ENCODE measurements around the gene AFF1. TPM values are rescaled to one million over a fixed set of nuclear protein-coding genes. Genes with fewer than 3 reads are reported as not detected.

Gene AFF1
- total and polyA plus RNA-seq, 2 of the 4 experiments (the other 2 are of a cell fraction): 7.0 to 9.6 TPM

DNA sequence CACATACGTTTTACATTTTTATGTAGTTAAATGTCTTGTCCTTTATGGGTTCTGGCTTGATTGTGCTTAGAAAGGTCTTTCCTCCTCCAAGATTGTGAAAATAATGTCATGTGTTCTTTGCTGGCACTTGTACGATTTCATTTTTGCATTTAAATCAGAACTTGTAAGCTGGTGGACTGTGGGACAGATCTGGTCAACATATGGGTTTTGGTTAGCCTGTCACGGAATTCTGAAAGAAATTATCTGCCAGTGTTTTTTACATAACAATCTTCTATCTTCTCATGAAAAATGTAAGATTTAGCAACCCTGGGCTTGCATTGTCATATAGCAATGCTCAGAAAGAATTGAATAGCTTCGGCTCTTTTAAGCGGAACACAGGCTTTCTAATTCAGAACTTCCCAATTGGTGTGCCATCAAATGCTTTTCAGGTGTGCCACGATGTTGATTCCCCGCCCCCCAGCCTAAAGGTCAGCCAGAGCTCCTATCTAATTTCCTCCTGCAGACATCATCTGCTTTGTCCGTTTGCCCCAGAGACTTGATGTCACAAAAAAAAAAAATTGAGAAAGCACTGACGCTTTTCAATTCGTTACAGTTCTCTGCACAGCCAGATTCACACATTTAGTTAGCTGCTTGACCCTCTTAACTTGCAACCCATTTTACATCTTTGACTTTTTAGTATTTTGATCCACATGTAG is 16.2 kb downstream of the AFF1 start:
- Histone ChIP-seq H3K4me2 (ENCODE audit: low read depth, low read length) (no peak overlapping the region), H3K27me3 (ENCODE audit: control insufficient read depth, insufficient read depth, low read length) (no peaks in the 10 kb centered on the region), H2AK5ac (ENCODE audit: low read depth, low read length) (no peak overlapping the region), H3K9me1 (ENCODE audit: insufficient read depth, low read length) (no peaks in the 10 kb centered on the region; the same call in 1 of the 2 replicates), H2BK120ac (ENCODE audit: low read depth, low read length) (no peak overlapping the region), H3K4me3 (ENCODE audit: insufficient read depth, low read depth, low read length) (no peak overlapping the region), H2BK5ac (ENCODE audit: low read depth, low read length, poor library complexity, severe bottlenecking) (no peak overlapping the region), H3K36me3 (ENCODE audit: control insufficient read depth, insufficient read depth, low read length) (peaks cover 4% of the 10 kb centered on the region; the same call in 1 of the 2 replicates), H4K5ac (ENCODE audit: low read depth, low read length) (no peak overlapping the region), H3K9me3 (ENCODE audit: control insufficient read depth, insufficient read depth, low read length) (no peaks in the 10 kb centered on the region), H3K23ac (ENCODE audit: low read depth, low read length) (no peak overlapping the region), H2BK20ac (ENCODE audit: low read depth, low read length) (no peak overlapping the region), H3K18ac (ENCODE audit: low read depth, low read length) (no peak overlapping the region), H3K4me1 (ENCODE audit: control insufficient read depth, insufficient read depth, low read length) (peaks cover 5% of the 10 kb centered on the region), H4K20me1 (ENCODE audit: insufficient read depth, low read length) (0 out of 2 replicates have a peak, but pooled peaks cover 4% of the 10 kb centered on the region), H3K27ac (ENCODE audit: insufficient read depth, low read length) (no peak overlapping the region), H2BK15ac (ENCODE audit: low read depth, low read length) (no peak overlapping the region), H4K8ac (ENCODE audit: low read depth in 2 of 2, low read length in 2 of 2) (no peak overlapping the region), H3K14ac (replicated peaks; ENCODE audit: low read depth, low read length) (no peak overlapping the region), H2AFZ (replicated peaks; ENCODE audit: low read length, poor library complexity) (no peak overlapping the region), H4K91ac (ENCODE audit: insufficient read depth, low read depth, low read length) (no peak overlapping the region), H3K9ac (ENCODE audit: low read depth, low read length) (no peak overlapping the region), H3K56ac (ENCODE audit: extremely low read depth, insufficient read depth, low read length) (no peak overlapping the region), H3K4ac (ENCODE audit: low read depth, low read length) (no peak overlapping the region), H2AK9ac (replicated peaks; ENCODE audit: low read depth, low read length, poor library complexity) (no peak overlapping the region), H3K79me1 (ENCODE audit: low read depth in 1 of 2, low read length in 2 of 2) (peaks cover 12 to 21% of the 10 kb centered on the region in 2 experiments)
- WGBS, 2 experiments (ENCODE audit: extremely low coverage in 2 of 2, insufficient read length in 1 of 2): 53% methylated on average over 6 of the region's 10 CpGs; no CpG with 5 or more reads in 1 of the 2 experiments
- dilution Hi-C loops (cut with HindIII; ENCODE audit: low sequenced_read_pairs, unreplicated experiment) (no loop called here), intact Hi-C loops (cut with micrococcal nuclease) (no loop called here), in situ Hi-C loops (cut with MboI; ENCODE audit: low sequenced_read_pairs) (no loop called here)
- TF ChIP-seq MAFK (IDR thresholded peaks at IDR 0.05; ENCODE audit: low read depth, low read length) (no peak), NFE2L2 (IDR thresholded peaks at IDR 0.05; ENCODE audit: low read depth, low read length) (no peak), MXI1 (IDR thresholded peaks at IDR 0.05; ENCODE audit: borderline replicate concordance, low read depth, low read length) (no peak), FOS (IDR thresholded peaks at IDR 0.05; ENCODE audit: low read depth, low read length) (no peak), CHD1 (IDR thresholded peaks at IDR 0.05; ENCODE audit: low read depth, low read length) (no peak), MAZ (IDR thresholded peaks at IDR 0.05; ENCODE audit: borderline replicate concordance, low read depth, low read length) (no peak), RFX5 (IDR thresholded peaks at IDR 0.05; ENCODE audit: low read depth, low read length) (no peak), SMC3 (IDR thresholded peaks at IDR 0.05; ENCODE audit: low read depth, low read length) (no peak), RCOR1 (IDR thresholded peaks at IDR 0.05; ENCODE audit: insufficient replicate concordance, low read length) (no peak)
- TF ChIP-seq, protein P1, sequence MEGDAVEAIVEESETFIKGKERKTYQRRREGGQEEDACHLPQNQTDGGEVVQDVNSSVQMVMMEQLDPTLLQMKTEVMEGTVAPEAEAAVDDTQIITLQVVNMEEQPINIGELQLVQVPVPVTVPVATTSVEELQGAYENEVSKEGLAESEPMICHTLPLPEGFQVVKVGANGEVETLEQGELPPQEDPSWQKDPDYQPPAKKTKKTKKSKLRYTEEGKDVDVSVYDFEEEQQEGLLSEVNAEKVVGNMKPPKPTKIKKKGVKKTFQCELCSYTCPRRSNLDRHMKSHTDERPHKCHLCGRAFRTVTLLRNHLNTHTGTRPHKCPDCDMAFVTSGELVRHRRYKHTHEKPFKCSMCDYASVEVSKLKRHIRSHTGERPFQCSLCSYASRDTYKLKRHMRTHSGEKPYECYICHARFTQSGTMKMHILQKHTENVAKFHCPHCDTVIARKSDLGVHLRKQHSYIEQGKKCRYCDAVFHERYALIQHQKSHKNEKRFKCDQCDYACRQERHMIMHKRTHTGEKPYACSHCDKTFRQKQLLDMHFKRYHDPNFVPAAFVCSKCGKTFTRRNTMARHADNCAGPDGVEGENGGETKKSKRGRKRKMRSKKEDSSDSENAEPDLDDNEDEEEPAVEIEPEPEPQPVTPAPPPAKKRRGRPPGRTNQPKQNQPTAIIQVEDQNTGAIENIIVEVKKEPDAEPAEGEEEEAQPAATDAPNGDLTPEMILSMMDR (conservative IDR thresholded peaks at IDR 0.05; ENCODE audit: low read depth, low read length): no peak
- no TSS peak for BruUV-seq (replicated peaks)
- no peak for ATAC-seq (ENCODE audit: low read depth)
- POLR2A ChIA-PET (ENCODE audit: unreplicated experiment): no interaction called here
- DNase-seq: no peak
- CTCF ChIA-PET: interaction anchor here (1.4 kb wide), 1 partner anchor 16 kb away, joined by 4 read pairs; the partner anchor contains the start of gene AFF1

Data from IMR-90 (cell line).